Measurements from ENCODE around the gene HSPB3.
"Not testable (repeated sequence)": the region's sequence is repeated elsewhere in the genome, so short reads cannot be mapped to it uniquely, and the experiment has no call there.

Gene HSPB3

GRCh38 chr5:54455413-54456157 lies at the start of gene HSPB3:
Gene HSPB3, plus strand, starts transcription at chr5:54455699. Its CDS starts 91 bp downstream, at chr5:54455790.
- DNase-seq = peak; percentile 31

- DNase-seq = no peak
Measured at GRCh38 chr5:54411176-54411575, 44.3 kb upstream of the HSPB3 start.

- DNase-seq = no peak
Measured at GRCh38 chr5:54412913-54413312, 42.6 kb upstream of the HSPB3 start.

- DNase-seq = no peak
Measured at GRCh38 chr5:54415147-54415546, 40.4 kb upstream of the HSPB3 start.

- no peak for DNase-seq
Measured at GRCh38 chr5:54415896-54416601, 39.5 kb upstream of the HSPB3 start.

GRCh38 chr5:54419573-54420423 lies 35.7 kb upstream of the HSPB3 start:
- peak; percentile 71 for DNase-seq

- DNase-seq = not testable (repeated sequence)
Measured at GRCh38 chr5:54420511-54420910, 35.0 kb upstream of the HSPB3 start.

- no peak for DNase-seq
Measured at GRCh38 chr5:54421976-54422375, 33.5 kb upstream of the HSPB3 start.

- DNase-seq = no peak
Measured at GRCh38 chr5:54425258-54425657, 30.2 kb upstream of the HSPB3 start.

GRCh38 chr5:54426209-54426608 lies 29.3 kb upstream of the HSPB3 start:
- no peak for DNase-seq

- not testable (repeated sequence) for DNase-seq
Measured at GRCh38 chr5:54434650-54435049, 20.8 kb upstream of the HSPB3 start.

GRCh38 chr5:54438620-54439389 lies 16.7 kb upstream of the HSPB3 start:
- no peak for DNase-seq

GRCh38 chr5:54440456-54440893 lies 15.0 kb upstream of the HSPB3 start:
- DNase-seq = no peak

- no peak for DNase-seq
Measured at GRCh38 chr5:54442271-54442670, 13.2 kb upstream of the HSPB3 start.

GRCh38 chr5:54443270-54443669 lies 12.2 kb upstream of the HSPB3 start:
- DNase-seq = peak; percentile 62

- DNase-seq = no peak
Measured at GRCh38 chr5:54445691-54446378, 9.7 kb upstream of the HSPB3 start.

- DNase-seq = peak; percentile 10
Measured at GRCh38 chr5:54446379-54446732, 9.1 kb upstream of the HSPB3 start.

GRCh38 chr5:54449923-54450322 lies 5.6 kb upstream of the HSPB3 start:
- no peak for DNase-seq

GRCh38 chr5:54450542-54450941 lies 5.0 kb upstream of the HSPB3 start:
- no peak for DNase-seq

- no peak for DNase-seq
Measured at GRCh38 chr5:54453046-54453445, 2.5 kb upstream of the HSPB3 start.

GRCh38 chr5:54454602-54455001 lies 897 bp upstream of the HSPB3 start:
- no peak for DNase-seq
